HCT116 (cell line): Measurements from ENCODE around the gene ZNF99. TPM values are rescaled to one million over a fixed set of nuclear protein-coding genes. Genes with fewer than 3 reads are reported as not detected.
"Not testable (repeated sequence)": the region's sequence is repeated elsewhere in the genome, so short reads cannot be mapped to it uniquely, and the experiment has no call there.

Experiments used
- ATAC-seq: fragments of 200-7000 bp; cut with Tn5 transposase; 2 replicates; pipeline ENCODE4 v1.9.1; 2020; ENCODE audit warnings: mild to moderate bottlenecking, moderate library complexity
- BruUV-seq: library from RNA; stranded (reverse); fragments of 400-500 nt; replicated peaks from 2 replicates; lab custom pipeline; 2021; lab: Mats Ljungman, UMichigan
- CTCF ChIA-PET: fragments of 300-600 bp; sonication (Branson Sonifier 250); formaldehyde crosslinking; loops from one replicate; lab custom pipeline; 2021; ENCODE audit warnings: antibody characterized with exemption; lab: Charles Lee
- POLR2A ChIA-PET: fragments of 300-600, 350-600 bp; sonication (Branson Sonifier 250); formaldehyde crosslinking; loops from one replicate; lab custom pipeline; 2021; ENCODE audit warnings: antibody characterized with exemption; lab: Charles Lee
- RAD21 ChIA-PET, 2 experiments: fragments of 300-600 bp; sonication (Branson Sonifier 250); formaldehyde crosslinking; loops; one replicate each; lab custom pipeline; 2023; ENCODE audit warnings: low total read pairs in 2 of 2; ENCODE audit not compliant: uncharacterized antibody in 2 of 2, unreplicated experiment in 2 of 2, low non-redundant PET in 1 of 2; lab: Charles Lee
- DNase-seq: peaks from one replicate; pipeline ENCODE4 v3.0.0-alpha.2; 2010; ENCODE audit warnings: low read depth, low spot score
- H2AFZ ChIP-seq: fragments of 200-600 bp; shearing (Covaris generic), sonication (generic); 2 replicates; pipeline ENCODE4 v1.6.1; 2017; ENCODE audit warnings: low read depth, mixed run types, mixed read lengths, antibody characterized with exemption, low read length; ENCODE audit not compliant: poor library complexity, severe bottlenecking
- H3K27ac ChIP-seq: 2 replicates; pipeline ENCODE4 v1.5.1; 2012; ENCODE audit warnings: low read depth, low read length
- H3K27me3 ChIP-seq: fragments of 200-600 bp; sonication (generic); 2 replicates; pipeline ENCODE4 v1.6.1; 2016; ENCODE audit warnings: mixed run types, low read length, mixed read lengths; ENCODE audit not compliant: insufficient read depth
- H3K36me3 ChIP-seq, 2 experiments: fragments of 200-500 bp in 1 of 2; fragments of 200-600 bp in 1 of 2; sonication (Bioruptor generic) in 1 of 2; sonication (generic) in 1 of 2; 2 replicates each; pipeline versions ENCODE4 v1.5.1 to v1.6.1; 2014 to 2016; ENCODE audit warnings: low read length in 2 of 2, inconsistent platforms in 1 of 2, mixed read lengths in 1 of 2, mixed run types in 1 of 2; ENCODE audit not compliant: insufficient read depth in 2 of 2, control insufficient read depth in 1 of 2
- H3K4me1 ChIP-seq, 2 experiments: fragments of 200-600 bp in 1 of 2; sonication (generic) in 1 of 2; 2 replicates each; pipeline versions ENCODE4 v1.5.1 to v1.6.1; 2012 to 2017; ENCODE audit warnings: low read length in 2 of 2, inconsistent platforms in 1 of 2, mild to moderate bottlenecking in 1 of 2, mixed read lengths in 1 of 2, mixed run types in 1 of 2, moderate library complexity in 1 of 2; ENCODE audit not compliant: insufficient read depth in 2 of 2, control insufficient read depth in 1 of 2
- H3K4me2 ChIP-seq: fragments of 200-600 bp; sonication (generic); 2 replicates; pipeline ENCODE4 v1.6.1; 2017; ENCODE audit warnings: mixed run types, low read length, mixed read lengths
- H3K4me3 ChIP-seq, 2 experiments: fragments of 200-600 bp in 1 of 2; sonication (generic) in 1 of 2; replicated peaks in 1 of 2; 2 replicates each; pipeline ENCODE4 v1.5.1; 2011 to 2016; ENCODE audit warnings: low read length in 2 of 2, control low read depth in 1 of 2, low read depth in 1 of 2, mild to moderate bottlenecking in 1 of 2, mixed read lengths in 1 of 2, mixed run types in 1 of 2
- H3K79me2 ChIP-seq: fragments of 200-600 bp; sonication (generic); 2 replicates; pipeline ENCODE4 v1.6.1; 2017; ENCODE audit warnings: mild to moderate bottlenecking, mixed run types, low read length, moderate library complexity, mixed read lengths; ENCODE audit not compliant: insufficient read depth
- H3K9ac ChIP-seq: fragments of 200-600 bp; sonication (generic); 2 replicates; pipeline ENCODE4 v1.6.1; 2016; ENCODE audit warnings: low read length, mixed read lengths
- H3K9me2 ChIP-seq: fragments of 200-600 bp; sonication (generic), shearing (Covaris generic); 2 replicates; pipeline ENCODE4 v1.6.1; 2017; ENCODE audit warnings: mixed run types, mild to moderate bottlenecking, moderate library complexity; ENCODE audit not compliant: insufficient read depth
- H3K9me3 ChIP-seq, 2 experiments: fragments of 200-500 bp in 1 of 2; fragments of 200-600 bp in 1 of 2; sonication (Bioruptor generic) in 1 of 2; sonication (generic) in 1 of 2; 2 replicates each; pipeline ENCODE4 v1.6.1; 2014 to 2017; ENCODE audit warnings: low read length in 2 of 2, mixed read lengths in 2 of 2, inconsistent platforms in 1 of 2, low read depth in 1 of 2, mild to moderate bottlenecking in 1 of 2, mixed run types in 1 of 2, moderate library complexity in 1 of 2; ENCODE audit not compliant: control insufficient read depth in 1 of 2, insufficient read depth in 1 of 2
- H4K20me1 ChIP-seq: fragments of 200-600 bp; sonication (generic), shearing (Covaris generic); 2 replicates; pipeline ENCODE4 v1.6.1; 2017; ENCODE audit warnings: mixed run types, mild to moderate bottlenecking, moderate library complexity; ENCODE audit not compliant: insufficient read depth
- CBX3 ChIP-seq: IDR thresholded peaks from 2 replicates; pipeline ENCODE4 v1.6.1; 2012; ENCODE audit warnings: low read depth
- EZH2 ChIP-seq: fragments of 200-600 bp; sonication (generic); IDR thresholded peaks from 2 replicates; pipeline ENCODE4 v1.6.1; 2017; ENCODE audit warnings: antibody characterized with exemption, mixed run types
- JUND ChIP-seq: IDR thresholded peaks from 2 replicates; pipeline ENCODE4 v1.6.1; 2012
- MAX ChIP-seq: IDR thresholded peaks from 2 replicates; pipeline ENCODE4 v1.6.1; 2012
- POLR2AphosphoS5 ChIP-seq: IDR thresholded peaks from 2 replicates; pipeline ENCODE4 v1.6.1; 2011; ENCODE audit warnings: mild to moderate bottlenecking, low read depth, low read length, moderate library complexity
- REST ChIP-seq: IDR thresholded peaks from 2 replicates; pipeline ENCODE4 v1.6.1; 2012; ENCODE audit warnings: low read depth
- SIN3A ChIP-seq: IDR thresholded peaks from 2 replicates; pipeline ENCODE4 v1.6.1; 2012; ENCODE audit warnings: low read depth
- TCF7L2 ChIP-seq: IDR thresholded peaks from 2 replicates; pipeline ENCODE4 v1.7.0; 2011; ENCODE audit warnings: borderline replicate concordance, inconsistent platforms; ENCODE audit not compliant: insufficient read depth, insufficient read length; ENCODE audit errors: extremely low read depth
- intact Hi-C: fragments of 100-400 bp; cut with micrococcal nuclease; formaldehyde crosslinking; loops from 2 replicates; pipeline ENCODE4 v1.10.0; 2022
- total RNA-seq: library from RNA; stranded (reverse); gene quantifications from one replicate; pipeline ENCODE4 v1.2.1, GENCODE V29; 2021; ENCODE audit not compliant: unreplicated experiment

Gene ZNF99
- total RNA-seq, 1 experiment from 2014 or later = not detected

- intact Hi-C loops = no loop called here
- DNase-seq = no peak
- H3K4me3 ChIP-seq = no peak overlapping the region
- no peak overlapping the region for H2AFZ ChIP-seq
- H3K79me2 ChIP-seq = no peaks in the 10 kb centered on the region
- no peak for ATAC-seq
- ChIA-PET CTCF (no interaction called here), RAD21 (no interaction called here), POLR2A (no interaction called here)
- no peaks in the 10 kb centered on the region for H3K27me3 ChIP-seq
- H3K9me2 ChIP-seq = no peaks in the 10 kb centered on the region
- no peak overlapping the region for H3K4me2 ChIP-seq
- BruUV-seq = no TSS peak
- H3K27ac ChIP-seq = no peak overlapping the region
- TF ChIP-seq EZH2 (no peak), CBX3 (no peak), MAX (no peak), TCF7L2 (no peak), POLR2AphosphoS5 (no peak), SIN3A (no peak), REST (no peak), JUND (no peak)
- no peak overlapping the region for H3K9ac ChIP-seq
- H3K9me3 ChIP-seq = peaks cover 0 to 12% of the 10 kb centered on the region in 2 experiments; a peak in 2 of 4 replicates
- no peaks in the 10 kb centered on the region for H4K20me1 ChIP-seq
- no peaks in the 10 kb centered on the region for H3K36me3 ChIP-seq
- no peaks in the 10 kb centered on the region for H3K4me1 ChIP-seq
These were observed 75.0 kb downstream of the ZNF99 start for GRCh38 chr19:22708983-22709382.

- POLR2A ChIA-PET, DNase-seq, H3K4me3 ChIP-seq, CTCF ChIA-PET, H3K27ac ChIP-seq, H2AFZ ChIP-seq, H4K20me1 ChIP-seq, H3K79me2 ChIP-seq, ATAC-seq, RAD21 ChIA-PET, H3K9me3 ChIP-seq, H3K9me2 ChIP-seq, intact Hi-C loops, H3K4me1 ChIP-seq, H3K9ac ChIP-seq, BruUV-seq, H3K36me3 ChIP-seq, H3K4me2 ChIP-seq, H3K27me3 ChIP-seq: not testable (repeated sequence)
These were observed 80.9 kb downstream of the ZNF99 start for GRCh38 chr19:22703096-22703495.

GRCh38 chr19:22702661-22703060 is 81.3 kb downstream of the ZNF99 start:
- not testable (repeated sequence) for H3K9me3 ChIP-seq

More at GRCh38 chr19:22702661-22703060, 81.3 kb downstream of the ZNF99 start:
- H3K4me3 ChIP-seq, H3K36me3 ChIP-seq, intact Hi-C loops, ATAC-seq, H3K27me3 ChIP-seq, DNase-seq, H3K9ac ChIP-seq, H3K27ac ChIP-seq, H2AFZ ChIP-seq, H3K79me2 ChIP-seq, BruUV-seq, H3K4me1 ChIP-seq, H4K20me1 ChIP-seq, RAD21 ChIA-PET, H3K9me2 ChIP-seq, POLR2A ChIA-PET, H3K4me2 ChIP-seq, CTCF ChIA-PET: not testable (repeated sequence)
